IPS-NIHi7 (cell line): ENCODE results near the gene PLCD1.
"Not testable (repeated sequence)": the region's sequence is repeated elsewhere in the genome, so short reads cannot be mapped to it uniquely, and the experiment has no call there.

Source experiments
- DNase-seq: peaks from one replicate; pipeline ENCODE4 v3.0.0; 2012; ENCODE audit warnings: mixed read lengths; ENCODE audit errors: extremely low spot score

The PLCD1 gene

GRCh38 chr3:38029400-38030125, at the start of gene PLCD1:
Gene PLCD1, minus strand, starts transcription at chr3:38029642. Its CDS starts 103 bp downstream, at chr3:38029539.
- peak; percentile 93 for DNase-seq

DNA sequence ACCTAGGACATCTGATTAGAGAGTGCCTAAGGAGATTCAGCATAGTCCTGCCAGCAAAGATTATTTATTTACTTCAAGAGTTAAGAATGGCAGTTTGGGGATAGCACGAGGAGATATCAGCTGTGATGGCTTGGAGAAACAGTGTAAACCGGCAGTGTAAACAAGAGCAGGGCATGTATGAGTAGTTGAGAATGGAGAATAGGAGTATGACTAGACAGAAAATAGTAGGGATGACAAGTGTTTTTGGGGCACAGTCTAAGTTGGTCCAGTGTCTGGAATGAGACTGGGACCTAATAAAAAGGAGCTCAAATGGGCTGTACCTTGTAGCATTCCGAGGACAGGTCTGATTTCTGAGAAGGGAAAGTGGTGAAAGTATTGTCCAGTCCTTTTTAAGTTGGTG, 47.6 kb upstream of the PLCD1 start:
- DNase-seq: not testable (repeated sequence)

- DNase-seq: no peak
Measured at GRCh38 chr3:38070013-38070412, 40.6 kb upstream of the PLCD1 start.

GRCh38 chr3:38067508-38068233, 38.2 kb upstream of the PLCD1 start:
- DNase-seq: no peak

DNA sequence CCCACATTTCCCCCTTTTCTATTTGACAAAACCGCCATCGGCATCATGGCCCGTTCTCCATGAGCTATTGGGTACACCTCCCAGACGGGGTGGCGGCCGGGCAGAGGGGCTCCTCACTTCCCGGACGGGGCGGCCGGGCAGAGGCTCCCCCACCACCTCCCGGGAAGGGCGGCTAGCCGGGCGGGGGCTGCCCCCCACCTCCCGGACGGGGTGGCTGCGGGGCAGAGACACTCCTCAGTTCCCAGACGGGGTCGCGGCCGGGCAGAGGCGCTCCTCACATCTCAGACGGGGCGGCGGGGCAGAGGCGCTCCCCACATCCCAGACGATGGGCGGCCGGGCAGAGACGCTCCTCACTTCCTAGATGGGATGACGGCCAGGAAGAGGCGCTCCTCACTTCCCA, 35.0 kb upstream of the PLCD1 start:
- not testable (repeated sequence) for DNase-seq

GRCh38 chr3:38062809-38063208, 33.4 kb upstream of the PLCD1 start:
- DNase-seq: no peak

DNA sequence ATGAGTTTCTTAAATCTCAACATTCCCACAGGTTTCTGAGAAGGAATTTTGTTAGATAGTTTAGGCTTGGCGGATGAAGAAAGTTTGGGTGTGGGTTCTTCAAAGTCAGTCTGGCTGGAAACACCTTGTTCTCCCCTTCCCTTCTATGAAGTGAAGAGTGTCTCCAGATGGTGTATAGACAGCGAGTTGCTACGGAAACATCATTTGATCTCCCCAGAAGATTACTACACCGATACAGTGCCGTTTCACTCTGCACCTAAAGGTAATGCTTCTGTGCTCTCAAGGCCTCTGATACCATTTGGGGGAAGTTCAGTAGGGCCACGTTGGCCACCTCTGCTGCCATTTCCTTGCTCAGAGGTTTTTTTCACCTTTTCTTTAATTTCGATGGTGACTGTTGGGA, 30.1 kb upstream of the PLCD1 start:
- no peak for DNase-seq

DNA sequence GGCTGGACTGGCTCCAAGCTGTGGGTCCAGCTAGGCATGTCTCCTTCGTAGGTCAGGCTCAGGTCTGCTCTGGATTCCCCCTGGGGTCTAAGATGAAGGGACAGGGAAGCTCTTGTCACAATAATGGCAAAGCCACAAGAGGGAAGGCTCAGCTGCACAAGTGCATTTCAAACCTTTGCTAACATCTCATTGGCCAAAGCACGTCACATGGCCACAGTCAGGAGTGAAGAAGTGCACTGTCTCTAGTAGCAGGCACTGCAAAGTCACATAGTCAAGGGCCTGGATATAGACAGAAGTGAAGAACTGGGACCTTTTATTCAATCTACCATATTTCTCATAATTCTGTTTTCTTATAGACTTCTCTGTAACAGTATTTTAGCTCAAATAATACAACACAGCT, 29.7 kb upstream of the PLCD1 start:
- no peak for DNase-seq

DNA sequence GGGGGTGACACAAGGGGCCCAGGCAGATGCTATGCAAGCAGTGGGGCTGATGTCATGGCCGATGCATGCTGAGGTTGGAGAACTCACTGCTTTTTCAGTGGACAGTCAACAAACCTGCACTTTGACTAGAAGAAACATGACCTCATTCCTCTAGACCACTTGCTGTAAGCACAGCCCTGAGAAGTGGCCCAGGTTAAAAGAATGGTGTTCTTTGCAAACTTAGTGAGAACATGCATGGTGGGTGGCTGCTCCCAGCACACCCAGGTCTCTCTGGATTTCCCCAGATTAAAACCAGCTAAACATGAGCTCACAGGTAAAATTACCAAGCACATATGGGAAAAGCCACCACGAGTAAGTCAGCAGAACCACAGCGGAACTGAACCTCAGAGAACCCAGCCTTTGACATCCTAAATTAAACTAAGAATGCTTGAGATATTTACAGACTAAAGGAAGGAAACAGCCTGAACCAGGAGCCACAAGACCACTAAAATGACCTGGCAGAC, 25.1 kb upstream of the PLCD1 start:
- no peak for DNase-seq

DNA sequence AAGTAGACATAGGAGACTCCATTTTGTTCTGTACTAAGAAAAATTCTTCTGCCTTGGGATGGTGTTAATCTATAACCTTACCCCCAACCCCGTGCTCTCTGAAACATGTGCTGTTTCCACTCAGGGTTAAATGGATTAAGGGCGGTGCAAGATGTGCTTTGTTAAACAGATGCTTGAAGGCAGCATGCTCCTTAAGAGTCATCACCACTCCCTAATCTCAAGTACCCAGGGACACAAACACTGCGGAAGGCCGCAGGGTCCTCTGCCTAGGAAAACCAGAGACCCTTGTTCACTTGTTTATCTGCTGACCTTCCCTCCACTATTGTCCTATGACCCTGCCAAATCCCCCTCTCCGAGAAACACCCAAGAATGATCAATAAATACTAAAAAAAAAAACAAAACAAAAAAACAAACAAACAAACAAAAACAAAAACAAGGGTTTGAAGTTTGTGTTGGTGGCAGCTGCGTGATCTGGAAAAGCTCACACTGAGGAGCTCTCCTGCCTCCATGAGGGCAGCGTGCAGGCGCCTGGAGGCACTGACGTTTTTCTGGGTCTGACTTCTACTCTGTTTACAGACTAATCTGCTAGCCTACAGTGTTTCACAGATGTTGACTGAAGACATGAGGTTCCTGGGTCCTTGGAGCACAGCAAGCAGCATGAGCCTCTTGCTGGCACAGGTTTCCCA, 24.5 kb upstream of the PLCD1 start:
- not testable (repeated sequence) for DNase-seq

DNA sequence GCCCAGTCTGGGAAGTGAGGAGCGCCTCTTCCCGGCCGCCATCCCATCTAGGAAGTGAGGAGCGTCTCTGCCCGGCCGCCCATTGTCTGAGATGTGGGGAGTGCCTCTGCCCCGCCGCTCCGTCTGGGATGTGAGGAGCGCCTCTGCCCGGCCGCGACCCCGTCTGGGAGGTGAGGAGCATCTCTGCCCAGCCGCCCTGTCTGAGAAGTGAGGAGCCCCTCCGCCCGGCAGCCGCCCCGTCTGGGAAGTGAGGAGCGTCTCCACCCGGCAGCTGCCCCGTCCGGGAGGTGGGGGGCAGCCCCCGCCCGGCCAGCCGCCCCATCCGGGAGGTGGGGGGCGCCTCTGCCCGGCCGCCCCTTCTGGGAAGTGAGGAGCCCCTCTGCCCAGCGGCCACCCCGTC, 23.8 kb upstream of the PLCD1 start:
- DNase-seq: not testable (repeated sequence)

GRCh38 chr3:38051131-38051530, 21.7 kb upstream of the PLCD1 start:
- no peak for DNase-seq

DNA sequence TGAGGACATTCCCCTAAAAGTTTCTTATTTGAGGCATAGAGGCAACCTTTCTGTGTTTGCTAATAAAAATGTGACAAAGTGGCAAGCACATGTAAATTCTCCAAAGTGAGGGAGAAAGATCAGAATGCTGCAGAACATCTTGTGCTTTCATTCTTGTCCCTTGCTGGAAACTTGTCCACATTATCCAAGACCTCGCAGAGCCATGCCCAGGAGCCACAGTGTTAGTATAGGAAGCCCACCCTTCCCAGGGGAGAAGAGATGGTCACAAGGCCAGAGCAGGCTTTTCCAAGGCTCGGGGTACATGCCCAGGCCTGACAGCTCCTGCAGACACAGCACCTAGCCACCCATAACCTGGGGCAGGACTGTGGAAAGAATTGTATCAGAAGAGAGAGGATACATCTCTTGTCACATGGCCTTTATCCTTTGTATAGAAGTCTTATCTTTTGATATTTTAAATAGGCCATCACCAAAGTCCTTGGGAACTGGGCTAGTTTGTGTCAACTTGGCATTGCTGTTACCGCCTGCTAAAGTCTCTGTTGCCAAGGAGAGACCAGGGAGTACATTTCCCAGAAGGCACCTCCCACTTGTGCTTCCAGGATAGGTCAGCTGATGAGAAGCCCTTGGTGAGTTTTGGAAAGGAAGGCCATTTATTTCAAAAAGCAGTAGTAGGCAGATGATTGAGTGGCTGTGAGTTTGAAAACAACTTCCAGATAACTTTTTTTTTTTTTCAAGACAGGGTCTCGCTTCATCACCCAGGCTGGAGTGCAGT, 20.1 kb upstream of the PLCD1 start:
- DNase-seq: no peak

DNA sequence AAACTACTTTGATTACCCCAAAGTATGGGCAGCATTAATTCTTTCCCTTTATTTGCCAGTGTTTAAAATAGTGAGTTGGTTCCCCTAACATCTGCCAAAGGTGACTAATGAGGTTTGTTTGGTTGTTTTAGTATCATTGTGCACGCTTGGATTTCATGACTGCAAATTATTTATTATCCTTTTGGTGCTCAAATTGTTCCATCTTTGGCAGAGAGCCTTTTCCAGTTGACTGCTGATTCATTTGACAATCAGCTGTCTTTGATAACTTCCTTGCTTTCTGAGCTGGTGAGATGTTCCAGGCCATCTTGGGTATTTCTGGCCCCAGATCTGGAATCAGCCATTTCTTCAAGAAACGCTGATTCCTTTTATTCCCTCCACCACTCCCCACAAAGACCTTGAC, 18.5 kb upstream of the PLCD1 start:
- DNase-seq: no peak

GRCh38 chr3:38046821-38047220, 17.4 kb upstream of the PLCD1 start:
- DNase-seq: no peak

GRCh38 chr3:38046027-38046426, 16.6 kb upstream of the PLCD1 start:
- DNase-seq: no peak

DNA sequence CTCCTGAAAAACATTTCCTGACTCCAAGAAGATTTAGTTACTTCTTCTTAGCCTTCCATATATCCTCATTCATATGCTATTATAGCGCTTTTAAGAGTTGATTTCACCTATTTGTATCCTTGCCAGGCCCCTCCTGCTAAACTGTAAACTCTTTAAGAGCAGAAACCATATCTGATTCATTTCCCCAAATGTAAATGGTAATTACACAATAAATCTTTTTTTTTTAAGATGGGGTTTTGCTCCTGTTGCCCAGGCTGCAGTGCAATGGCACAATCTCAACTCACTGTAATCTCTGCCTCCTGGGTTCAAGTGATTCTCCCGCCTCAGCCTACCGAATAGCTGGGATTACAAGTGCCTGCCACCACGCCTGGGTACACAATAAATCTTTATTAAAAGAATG, 14.0 kb upstream of the PLCD1 start:
- DNase-seq: no peak

- DNase-seq: no peak
Measured at GRCh38 chr3:38040401-38040800, 11.0 kb upstream of the PLCD1 start.

- peak; percentile 63 for DNase-seq
Measured at GRCh38 chr3:38039899-38040261, 10.4 kb upstream of the PLCD1 start.

GRCh38 chr3:38039101-38039898, 9.9 kb upstream of the PLCD1 start, which contains the start of gene DLEC1:
Gene DLEC1, plus strand, starts transcription at chr3:38039208. Its CDS starts 18 bp downstream, at chr3:38039226.
- DNase-seq: peak; percentile 86

- DNase-seq: no peak
Measured at GRCh38 chr3:38038447-38038911, 9.0 kb upstream of the PLCD1 start.
